Muscle of leg (tissue), 11 donors: ENCODE data around the gene HDLBP. TPM values are rescaled to one million over a fixed set of nuclear protein-coding genes. Genes with fewer than 3 reads are reported as not detected.

ENCODE experiments used
- DNase-seq: peaks from one replicate; pipeline ENCODE4 v3.0.0; 2013
- H3K27ac ChIP-seq: one replicate; pipeline ENCODE4 v1.5.1; 2013; ENCODE audit warnings: mild to moderate bottlenecking, low read length, control low read depth
- H3K27me3 ChIP-seq: one replicate; pipeline ENCODE4 v1.6.1; 2013; ENCODE audit warnings: low read length; ENCODE audit not compliant: control insufficient read depth, insufficient read depth
- H3K36me3 ChIP-seq: one replicate; pipeline ENCODE4 v1.6.1; 2013; ENCODE audit warnings: low read length; ENCODE audit not compliant: control insufficient read depth, insufficient read depth
- H3K4me1 ChIP-seq: one replicate; pipeline ENCODE4 v1.6.1; 2013; ENCODE audit warnings: low read length; ENCODE audit not compliant: control insufficient read depth, insufficient read depth
- H3K4me3 ChIP-seq: one replicate; pipeline ENCODE4 v1.5.1; 2013; ENCODE audit warnings: low read length, control low read depth
- H3K9me3 ChIP-seq: replicated peaks from 2 replicates; pipeline ENCODE4 v1.6.1; 2013; ENCODE audit warnings: low read depth, low read length; ENCODE audit not compliant: control insufficient read depth
- WGBS: methylation state at CpG from one replicate; pipeline ENCODE4 v1.1.5; 2013; ENCODE audit warnings: missing lambda C conversion rate; ENCODE audit not compliant: insufficient coverage; 5-methylcytosine and 5-hydroxymethylcytosine counted together
- polyA plus RNA-seq, 8 donors: library from polyadenylated mRNA; unstranded; fragments of 120-200 nt; gene quantifications; one replicate each; pipeline versions ENCODE4 v1.2.1 to v1.2.3, GENCODE V29; 2013; ENCODE audit warnings: inconsistent platforms in 1 of 8, low replicate concordance in 1 of 8; ENCODE audit not compliant: insufficient read length in 8 of 8, insufficient read depth in 1 of 8
- total RNA-seq: library from RNA; stranded (reverse); fragments of 120-200 nt; gene quantifications from one replicate; pipeline ENCODE4 v1.2.4, GENCODE V29; 2013

Gene HDLBP
- total and polyA plus RNA-seq, 9 donors, result 331 to 470 (median 404) TPM

DNA sequence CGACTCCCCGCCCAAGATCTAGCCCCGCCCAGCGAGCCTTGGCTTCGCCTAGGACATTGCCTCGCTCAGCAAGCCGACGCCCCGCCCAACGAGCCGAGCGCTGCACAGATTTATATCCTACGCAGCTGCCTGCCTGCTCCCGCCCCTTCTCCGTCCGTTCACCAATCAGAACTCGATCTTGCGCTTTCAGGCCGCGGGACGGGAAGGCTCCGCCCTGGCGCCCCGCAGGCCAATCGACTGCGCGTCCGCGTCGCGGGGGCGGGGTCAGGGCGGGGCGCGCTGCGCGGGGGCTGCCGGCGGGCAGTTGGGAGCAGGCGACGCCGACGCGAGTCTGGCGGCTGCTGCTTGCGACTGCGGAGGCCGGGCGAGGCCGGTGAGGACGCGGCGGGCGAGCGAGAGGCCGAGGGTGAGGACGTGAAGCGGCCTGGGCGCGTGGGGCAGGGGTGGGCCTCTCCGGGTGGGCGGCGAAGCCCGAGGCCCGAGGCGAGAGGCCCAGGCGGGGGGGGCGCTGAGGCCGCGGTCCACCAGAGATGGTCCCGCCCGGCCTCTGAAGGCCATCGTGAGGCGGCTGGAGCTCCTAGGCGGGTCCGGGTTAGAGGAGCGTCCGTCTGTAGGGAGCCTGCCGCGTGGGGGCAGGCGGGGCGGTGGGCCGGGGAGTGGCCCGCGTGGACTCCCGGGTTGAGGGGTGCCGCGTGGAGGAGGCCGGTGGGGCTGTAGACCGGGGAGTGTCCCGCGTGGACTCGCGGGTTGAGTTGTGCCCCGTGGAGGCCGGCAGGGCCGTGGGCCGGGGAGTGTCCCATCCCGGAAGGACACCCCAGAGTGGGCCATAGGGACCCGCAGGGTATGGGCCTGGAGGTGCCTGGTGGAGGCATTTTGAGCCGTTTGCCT is 40.8 kb upstream of the HDLBP start, which contains the start of gene FARP2:
Gene FARP2 (plus strand): TSS at position 303 of the 888 bp plus-strand sequence. CDS start 16,823 bp downstream, outside the sequence.
- Histone ChIP-seq H3K4me1 (peaks cover 12% of the 10 kb centered on the region), H3K27ac (peak within 1 kb of the TSS; percentile 89), H3K4me3 (peak within 1 kb of the TSS; percentile 78), H3K27me3 (no peaks in the 10 kb centered on the region), H3K36me3 (peaks cover 20% of the 10 kb centered on the region), H3K9me3 (no peaks in the 10 kb centered on the region)
- peak; percentile 99 for DNase-seq
- under 1% methylated on average over 99 of the region's 101 CpGs for WGBS

DNA sequence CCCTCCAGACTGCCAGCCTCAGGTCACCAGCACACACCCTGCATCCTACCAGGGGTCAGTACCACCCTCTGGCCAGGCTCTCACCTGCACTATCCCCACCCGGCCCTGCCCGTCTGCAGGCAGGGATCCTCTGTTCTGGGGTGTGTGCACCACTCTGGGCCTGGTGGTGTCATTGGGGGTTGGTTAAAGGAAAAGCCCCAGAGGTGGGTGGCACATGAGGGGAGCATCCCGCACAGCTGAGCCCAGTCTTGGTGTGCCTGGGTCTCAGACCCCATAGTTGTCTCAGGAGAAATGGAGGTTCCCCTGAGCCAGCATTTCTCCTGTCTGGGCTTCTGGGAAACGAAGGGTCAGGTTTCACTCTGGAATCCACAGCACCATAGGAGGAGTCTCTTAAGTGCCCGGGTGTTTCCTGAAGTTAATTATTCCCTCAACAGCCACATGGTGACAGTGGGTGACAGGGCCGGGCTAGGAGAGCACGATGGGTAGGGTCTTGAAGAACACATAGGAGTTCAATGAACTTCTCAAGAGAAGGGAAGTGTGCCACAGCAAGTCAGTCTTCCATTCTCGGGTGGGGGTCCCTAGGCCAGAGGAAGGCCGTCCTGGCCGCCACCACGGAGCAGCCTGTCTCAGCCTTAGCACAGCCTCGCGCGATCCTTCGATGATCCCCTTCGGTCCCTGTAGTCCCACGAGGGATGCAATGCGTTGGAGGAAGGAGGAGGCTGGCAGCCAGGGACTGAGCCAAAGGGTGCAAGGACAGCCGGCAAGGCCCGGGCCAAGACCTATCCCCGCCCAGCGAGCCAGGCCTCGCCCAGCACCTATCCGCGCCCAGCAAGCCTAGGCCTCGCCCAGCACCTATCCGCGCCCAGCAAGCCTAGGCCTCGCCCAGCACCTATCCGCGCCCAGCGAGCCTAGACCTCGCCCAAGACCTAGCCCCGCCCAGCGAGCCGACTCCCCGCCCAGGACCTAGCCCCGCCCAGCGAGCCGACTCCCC is 39.5 kb upstream of the HDLBP start:
- Histone ChIP-seq H3K4me3 (peak overlapping the region; percentile 34), H3K36me3 (peaks cover 30% of the 10 kb centered on the region), H3K27me3 (no peaks in the 10 kb centered on the region), H3K9me3 (no peaks in the 10 kb centered on the region), H3K27ac (peak overlapping the region; percentile 82), H3K4me1 (peaks cover 12% of the 10 kb centered on the region)
- 30% methylated on average over 19 of the region's 40 CpGs for WGBS
- peak; percentile 70 for DNase-seq

DNA sequence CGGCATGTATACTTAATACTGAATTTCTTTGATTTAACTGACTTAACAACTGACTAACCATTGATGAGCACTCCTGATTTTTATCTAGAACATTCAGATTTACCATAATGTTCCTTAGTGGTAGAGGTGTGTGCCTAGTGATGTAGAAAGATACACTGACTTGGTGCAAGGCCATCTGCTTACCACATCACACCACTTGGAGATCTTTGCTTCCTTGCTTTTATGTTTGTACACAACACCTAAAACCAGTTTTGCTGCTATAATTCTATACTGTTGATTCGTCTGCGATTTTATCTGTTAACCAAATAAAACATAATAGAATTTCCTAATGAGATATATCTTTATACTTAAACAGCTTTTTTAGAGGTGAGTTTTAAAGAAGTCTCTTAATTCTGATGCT is 36.8 kb upstream of the HDLBP start:
- peaks cover 12% of the 10 kb centered on the region for H3K4me1 ChIP-seq
- H3K9me3 ChIP-seq, result no peaks in the 10 kb centered on the region
- DNase-seq, result no peak
- no peak overlapping the region for H3K4me3 ChIP-seq
- H3K27ac ChIP-seq, result no peak overlapping the region
- H3K27me3 ChIP-seq, result no peaks in the 10 kb centered on the region
- no CpG with 5 or more reads among the region's 3 CpGs for WGBS
- peaks cover 51% of the 10 kb centered on the region for H3K36me3 ChIP-seq

DNA sequence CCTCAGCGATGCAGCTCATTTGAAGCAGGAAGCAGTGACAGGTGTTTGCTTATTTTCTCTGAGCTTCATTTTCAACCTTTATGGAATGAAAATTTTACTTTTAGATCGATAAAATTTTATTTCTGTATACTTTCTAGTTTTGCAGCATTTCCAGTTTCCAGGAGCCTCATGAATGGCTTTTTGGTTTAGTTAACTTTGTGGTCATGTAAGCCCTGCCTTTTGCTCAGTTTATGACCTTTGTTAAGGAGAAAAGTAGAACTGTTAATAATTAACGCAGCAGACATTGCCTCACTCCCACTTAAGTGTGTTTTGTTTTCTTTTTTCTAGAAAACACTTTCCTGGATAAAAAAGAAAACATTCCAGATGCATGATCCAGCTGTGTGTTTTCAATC is 36.2 kb upstream of the HDLBP start:
- WGBS, result no CpG with 5 or more reads among the region's 3 CpGs
- Histone ChIP-seq H3K36me3 (peaks cover 57% of the 10 kb centered on the region), H3K4me1 (peaks cover 9% of the 10 kb centered on the region), H3K4me3 (no peak overlapping the region), H3K27me3 (no peaks in the 10 kb centered on the region), H3K27ac (no peak overlapping the region), H3K9me3 (no peaks in the 10 kb centered on the region)
- no peak for DNase-seq

DNA sequence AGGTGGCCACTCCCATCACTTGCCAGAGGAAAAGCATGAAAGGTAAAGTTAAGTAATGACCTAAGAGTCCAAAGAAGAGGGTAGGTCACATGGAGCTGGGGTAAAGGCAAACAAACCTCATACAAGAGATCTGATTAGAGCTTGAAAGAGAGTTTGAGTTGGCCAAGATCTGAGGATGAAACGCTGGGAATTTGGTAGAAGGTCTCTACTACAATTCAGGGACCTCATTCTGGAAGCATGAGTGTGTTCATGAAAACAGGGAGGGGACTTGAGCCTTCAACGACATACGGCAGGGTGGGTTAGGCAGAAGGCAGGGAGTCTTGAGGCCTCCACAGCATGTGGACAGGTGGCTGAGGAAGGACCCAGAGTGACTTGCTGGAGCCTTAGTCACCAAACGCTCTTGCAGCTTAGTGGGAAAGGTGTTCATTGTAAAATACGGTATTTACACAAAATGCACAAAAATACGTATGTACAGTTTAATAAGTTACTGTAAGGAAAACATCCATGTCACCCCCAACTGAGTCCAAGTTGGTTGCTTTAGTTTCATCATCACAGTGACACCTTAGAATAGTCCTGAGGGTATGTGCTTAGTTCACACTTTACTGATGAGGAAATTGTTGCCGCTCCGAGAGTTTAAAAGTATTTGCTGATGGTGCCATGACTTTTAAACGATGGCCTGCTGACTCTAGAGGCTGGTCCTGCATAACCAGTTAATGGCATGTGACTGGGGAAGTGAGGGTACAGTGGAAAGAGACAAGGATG is 35.6 kb upstream of the HDLBP start:
- Histone ChIP-seq H3K4me1 (peaks cover 8% of the 10 kb centered on the region), H3K4me3 (no peak overlapping the region), H3K27ac (no peak overlapping the region), H3K27me3 (no peaks in the 10 kb centered on the region), H3K36me3 (peaks cover 62% of the 10 kb centered on the region), H3K9me3 (no peaks in the 10 kb centered on the region)
- DNase-seq, result no peak
- 84% methylated on average over 4 of the region's 9 CpGs for WGBS

DNA sequence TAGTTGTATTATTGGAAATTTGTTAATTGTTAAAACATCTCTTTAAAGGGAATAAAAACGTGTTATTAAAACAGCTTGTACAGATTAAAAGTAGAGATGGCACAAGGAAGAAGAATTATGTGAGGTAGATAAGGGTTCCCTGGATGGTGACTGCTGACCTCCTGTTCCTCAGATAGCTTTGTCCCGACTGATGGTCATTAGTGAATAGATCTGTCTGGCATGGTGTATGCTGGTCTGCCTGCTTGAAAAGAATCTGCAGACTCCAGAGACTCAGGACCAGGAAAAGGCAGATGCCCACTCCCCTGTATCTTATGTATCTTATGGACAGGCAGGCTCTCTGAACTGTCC is 35.0 kb upstream of the HDLBP start:
- Histone ChIP-seq H3K27ac (no peak overlapping the region), H3K9me3 (no peaks in the 10 kb centered on the region), H3K27me3 (no peaks in the 10 kb centered on the region), H3K36me3 (peaks cover 66% of the 10 kb centered on the region), H3K4me1 (peaks cover 8% of the 10 kb centered on the region), H3K4me3 (no peak overlapping the region)
- 100% methylated on average over 2 of the region's 2 CpGs for WGBS
- DNase-seq, result no peak

DNA sequence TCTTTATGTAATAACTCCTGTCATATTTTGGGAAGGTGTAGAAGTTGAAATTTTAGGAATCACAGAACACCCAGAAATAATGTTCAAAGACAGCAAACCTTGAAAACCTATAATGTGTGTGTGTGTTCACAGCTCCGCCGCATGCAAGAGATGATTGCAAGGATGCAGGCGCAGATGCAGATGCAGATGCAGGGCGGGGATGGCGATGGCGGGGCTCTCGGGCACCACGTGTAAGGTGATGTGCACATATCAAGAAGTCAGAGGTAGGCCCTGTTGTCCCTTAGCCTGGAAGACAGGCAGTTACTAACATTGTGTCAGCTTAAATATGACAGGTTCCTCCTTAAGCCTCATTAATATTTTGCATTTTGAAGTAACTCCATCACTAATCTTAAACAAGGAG is 34.5 kb upstream of the HDLBP start:
- Histone ChIP-seq H3K27me3 (no peaks in the 10 kb centered on the region), H3K27ac (no peak overlapping the region), H3K9me3 (no peaks in the 10 kb centered on the region), H3K4me1 (peaks cover 4% of the 10 kb centered on the region), H3K36me3 (peaks cover 68% of the 10 kb centered on the region), H3K4me3 (no peak overlapping the region)
- DNase-seq, result no peak
- 89% methylated on average over 8 of the region's 8 CpGs for WGBS

DNA sequence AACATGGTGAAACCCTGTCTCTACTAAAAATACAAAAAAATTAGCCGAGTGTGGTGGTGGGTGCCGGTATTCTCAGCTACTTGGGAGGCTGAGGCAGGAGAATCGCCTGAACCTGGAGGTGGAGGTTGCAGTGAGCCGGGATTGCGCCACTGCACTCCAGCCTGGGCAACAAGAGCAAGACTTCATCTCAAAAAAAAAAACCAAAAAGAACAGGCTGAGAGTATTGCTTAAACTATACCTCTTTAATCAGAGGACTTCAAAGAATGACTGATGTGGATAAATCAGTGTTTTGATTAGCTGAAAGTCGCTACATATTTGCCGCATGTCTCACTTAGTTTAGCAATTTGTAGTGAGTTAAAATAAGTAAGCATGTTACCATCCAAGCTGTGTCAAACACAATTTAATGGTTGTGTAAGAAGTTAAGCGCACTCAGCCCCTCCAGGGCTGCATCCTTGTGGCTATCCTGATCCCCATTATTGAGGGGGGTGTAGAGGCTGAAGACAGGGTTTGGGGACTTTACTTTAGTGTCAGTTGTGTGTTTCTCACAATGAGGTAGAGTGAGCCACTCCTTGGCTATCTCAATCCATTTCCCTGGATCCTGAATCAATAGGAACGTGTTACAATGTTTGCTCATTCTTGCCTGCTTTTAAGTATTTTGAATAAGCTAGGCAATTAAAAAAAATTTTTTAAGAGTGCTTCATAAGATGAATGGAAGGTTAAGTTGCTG is 29.6 kb upstream of the HDLBP start:
- no peaks in the 10 kb centered on the region for H3K9me3 ChIP-seq
- no peak overlapping the region for H3K4me3 ChIP-seq
- 100% methylated on average over 1 of the region's 9 CpGs for WGBS
- no peak overlapping the region for H3K27ac ChIP-seq
- H3K36me3 ChIP-seq, result peaks cover 87% of the 10 kb centered on the region
- no peaks in the 10 kb centered on the region for H3K27me3 ChIP-seq
- H3K4me1 ChIP-seq, result no peaks in the 10 kb centered on the region
- no peak for DNase-seq

DNA sequence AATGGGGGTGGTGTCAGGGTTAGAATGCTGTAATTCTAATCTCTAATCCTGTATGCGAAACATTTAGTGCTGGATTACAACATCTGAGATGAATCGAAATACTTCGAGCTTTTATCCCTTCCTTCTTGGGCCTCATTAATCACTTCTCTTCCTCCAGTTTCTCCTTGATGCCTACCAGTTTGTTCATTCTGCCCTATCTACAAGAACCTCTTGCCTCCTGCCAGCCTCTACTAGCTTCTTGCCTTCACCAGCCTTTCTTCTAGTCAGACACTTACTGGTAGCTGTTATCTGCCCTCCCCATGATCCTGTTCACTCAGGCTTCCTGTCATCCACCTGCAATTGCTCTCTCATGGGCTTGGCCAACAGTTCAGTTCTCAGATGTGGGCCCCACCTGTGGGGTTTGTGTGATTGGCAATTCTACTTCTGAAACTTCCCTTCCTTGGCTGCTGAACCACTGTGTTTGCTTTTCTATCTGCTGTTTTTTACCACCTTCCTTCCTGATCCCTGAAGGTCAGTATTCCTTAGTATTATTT is 25.2 kb upstream of the HDLBP start:
- Histone ChIP-seq H3K27me3 (no peaks in the 10 kb centered on the region), H3K4me1 (peaks cover 2% of the 10 kb centered on the region), H3K4me3 (no peak overlapping the region), H3K9me3 (no peaks in the 10 kb centered on the region), H3K36me3 (peaks cover 82% of the 10 kb centered on the region), H3K27ac (no peak overlapping the region)
- no peak for DNase-seq
- WGBS, result 72% methylated on average over 3 of the region's 3 CpGs
